NCI-H187 treated with DMSO at 0.1 percent for 48 hours (cell line): ENCODE measurements around the gene SMARCC1.

Experiments used
- DNase-seq: peaks from one replicate; lab custom pipeline; 2025; lab: John Stamatoyannopoulos, UW

Gene SMARCC1

DNA sequence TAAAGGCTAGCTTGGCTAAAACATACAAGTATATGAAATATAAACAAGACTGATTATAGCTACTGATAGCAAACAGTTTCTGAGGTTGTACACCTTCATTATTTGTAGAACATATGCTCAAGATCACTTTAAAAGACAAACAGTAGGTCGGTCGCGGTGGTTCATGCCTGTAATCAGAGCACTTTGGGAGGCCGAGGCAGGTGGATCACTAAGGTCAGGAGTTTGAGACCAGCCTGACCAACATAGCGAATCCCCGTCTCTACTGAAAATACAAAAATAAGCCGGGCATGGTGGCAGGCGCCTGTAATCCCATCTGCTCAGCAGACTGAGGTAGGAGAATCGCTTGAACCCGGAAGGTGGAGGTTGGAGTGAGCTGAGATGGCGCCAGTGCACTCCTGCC is 80.3 kb downstream of the SMARCC1 start:
- no peak for DNase-seq

DNA sequence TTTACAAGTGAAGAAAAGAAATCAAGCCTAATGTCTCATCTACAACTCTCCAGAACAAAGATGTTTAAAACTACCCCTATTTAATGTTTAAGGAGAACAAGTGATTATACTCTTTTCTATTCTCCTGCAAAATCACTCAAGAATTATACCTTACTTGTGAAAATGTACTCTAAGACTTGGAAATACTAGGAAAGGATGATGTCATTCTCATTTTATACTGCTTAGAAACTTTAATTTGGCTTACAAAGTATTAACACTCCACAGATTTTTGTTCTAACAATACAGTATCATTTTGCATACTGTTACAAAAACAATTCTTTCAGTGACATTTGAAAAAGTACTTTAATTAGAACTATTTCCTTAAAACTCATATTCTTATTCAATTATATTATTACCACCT is 89.5 kb downstream of the SMARCC1 start:
- no peak for DNase-seq

DNA sequence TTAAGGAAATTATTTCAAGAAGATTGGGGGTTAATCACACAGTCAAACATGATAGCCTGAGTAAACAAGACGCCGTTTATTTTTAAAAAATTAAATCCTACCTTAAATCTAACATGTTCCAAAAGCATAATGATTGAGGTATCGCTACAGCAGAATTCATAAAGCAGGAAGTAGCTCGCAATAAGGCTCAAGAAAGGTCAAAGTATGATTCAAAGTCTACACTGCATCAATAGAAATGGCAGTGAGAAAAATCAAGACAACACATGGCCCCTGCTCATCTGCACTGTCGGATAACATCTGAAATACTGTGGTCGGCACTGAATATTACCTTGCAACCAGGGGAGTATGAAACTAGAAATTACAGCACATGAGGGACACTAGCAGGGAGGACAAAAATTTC is 93.2 kb downstream of the SMARCC1 start:
- no peak for DNase-seq

DNA sequence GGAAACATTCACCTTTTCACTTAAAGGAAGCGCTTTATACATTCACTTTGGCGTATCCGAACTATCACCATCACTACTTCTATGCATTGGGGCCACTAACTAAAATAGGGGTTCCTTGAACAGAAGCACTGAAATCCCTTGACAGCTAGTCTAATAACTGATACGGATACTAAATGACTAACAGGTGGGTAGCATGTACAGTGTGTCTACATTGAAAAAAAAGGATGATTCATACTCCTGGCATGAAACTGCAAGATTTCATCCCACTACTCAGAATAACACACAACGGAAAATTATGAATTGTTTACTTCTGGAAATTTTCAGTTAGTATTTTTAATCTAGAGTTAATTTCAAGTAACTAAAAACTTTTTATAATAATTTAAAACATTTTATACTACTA is 96.7 kb downstream of the SMARCC1 start:
- no peak for DNase-seq

DNA sequence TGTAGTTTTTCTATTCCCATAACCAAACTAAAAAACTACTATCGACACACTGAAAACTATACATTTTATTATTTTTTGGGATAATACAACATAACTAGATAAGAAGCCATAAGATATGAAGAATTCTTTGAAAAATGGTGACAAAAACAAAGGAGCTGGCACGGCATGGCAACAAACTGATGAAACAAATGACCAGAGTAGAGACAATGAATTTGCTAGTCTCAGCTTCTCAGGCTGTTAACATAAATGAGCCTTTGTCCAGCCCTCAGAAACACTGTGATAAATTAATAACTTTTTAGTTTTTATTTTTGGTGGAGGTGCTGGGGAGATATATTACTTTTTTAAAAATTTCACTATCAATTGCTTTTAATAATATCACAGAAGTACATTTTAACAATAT is 100.7 kb downstream of the SMARCC1 start:
- no peak for DNase-seq

DNA sequence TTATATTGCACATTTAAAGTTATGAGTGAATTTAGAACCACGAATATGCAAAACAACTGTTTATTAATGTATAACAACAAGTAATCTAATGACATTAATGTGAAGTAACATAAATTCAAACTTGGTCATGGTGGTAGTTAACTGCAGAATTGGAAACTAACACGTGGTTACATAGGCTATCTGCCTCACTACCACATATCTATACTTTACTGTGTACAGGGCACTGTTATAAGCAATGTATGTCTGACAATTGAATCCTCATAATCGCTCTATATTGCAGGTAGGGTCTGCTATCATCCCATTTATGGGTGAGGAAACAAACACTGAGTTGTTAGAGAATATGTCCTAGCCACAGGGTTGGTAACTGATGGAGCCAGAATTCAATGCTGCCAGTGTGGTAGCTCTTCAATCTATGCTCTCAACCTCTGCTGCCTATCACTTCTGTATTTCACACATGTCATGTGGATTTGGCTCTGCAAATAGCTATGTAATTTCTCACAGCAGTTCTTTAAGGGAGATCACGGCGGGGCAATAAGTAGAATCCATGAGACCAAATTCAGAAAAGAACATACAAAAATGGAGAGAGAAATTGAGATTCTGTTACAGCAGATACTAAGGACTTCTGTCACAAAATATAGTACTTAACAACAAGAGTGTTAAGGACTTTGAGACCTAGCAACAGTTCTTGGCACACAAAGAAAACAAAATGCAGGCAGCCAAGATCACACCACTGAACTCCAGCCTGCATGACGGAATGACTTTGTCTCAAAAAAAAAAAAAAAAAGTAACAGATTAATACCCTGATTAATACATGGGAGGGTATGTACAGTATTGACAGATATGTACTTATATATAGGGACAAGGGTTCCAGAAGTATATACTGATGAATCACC is 103.0 kb downstream of the SMARCC1 start:
- DNase-seq: no peak

DNA sequence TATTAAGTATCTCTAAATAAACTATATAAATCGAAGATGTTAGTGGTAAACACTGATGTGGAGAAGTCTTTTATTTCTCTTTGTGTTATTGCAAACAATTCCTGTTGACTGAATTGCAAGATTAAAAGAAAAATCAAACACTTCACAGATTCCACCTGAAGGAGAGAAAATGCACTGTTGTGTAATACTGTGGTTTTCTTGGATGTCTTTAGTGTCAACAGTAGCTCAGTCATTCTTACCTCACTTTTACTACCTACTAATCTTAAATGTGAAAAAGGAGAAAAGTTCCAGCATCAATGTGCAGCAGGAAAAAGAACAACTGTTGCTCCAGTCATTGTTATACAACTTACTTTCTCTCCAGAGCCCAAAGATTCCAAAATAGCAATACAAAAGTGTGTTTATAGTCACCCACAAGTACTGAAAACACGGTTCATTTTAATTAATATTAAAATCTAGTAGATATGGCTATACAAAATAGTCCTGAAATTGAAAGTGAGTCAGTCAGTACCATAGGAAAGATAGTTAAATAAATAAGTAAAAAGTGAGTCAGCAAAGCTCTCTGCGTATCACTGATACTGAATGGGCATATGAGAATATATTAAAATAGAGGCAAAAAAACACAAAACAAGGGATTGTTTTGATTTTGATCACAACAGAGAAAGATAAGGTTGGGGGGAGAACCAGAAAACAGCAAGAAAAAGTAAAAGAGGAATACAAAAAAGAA is 112.5 kb downstream of the SMARCC1 start:
- DNase-seq: no peak

DNA sequence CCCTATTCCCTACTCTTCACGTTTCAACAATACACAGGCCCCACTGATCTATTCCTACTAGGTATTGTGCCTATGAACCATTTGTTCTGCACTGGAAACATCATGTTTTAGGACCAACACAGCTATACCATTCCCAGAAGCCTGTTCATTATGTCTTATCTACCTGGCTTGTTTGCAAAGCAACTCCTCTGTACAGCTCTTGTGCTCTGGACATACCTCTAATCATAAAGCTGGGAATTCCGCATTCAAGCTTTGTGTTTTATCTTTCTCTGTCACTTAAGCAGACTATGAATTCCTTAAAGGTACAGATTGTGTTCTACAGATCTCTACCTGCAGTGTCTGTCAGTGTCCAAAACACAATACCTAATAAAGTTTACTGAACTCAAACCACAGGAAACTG is 115.6 kb downstream of the SMARCC1 start:
- no peak for DNase-seq

DNA sequence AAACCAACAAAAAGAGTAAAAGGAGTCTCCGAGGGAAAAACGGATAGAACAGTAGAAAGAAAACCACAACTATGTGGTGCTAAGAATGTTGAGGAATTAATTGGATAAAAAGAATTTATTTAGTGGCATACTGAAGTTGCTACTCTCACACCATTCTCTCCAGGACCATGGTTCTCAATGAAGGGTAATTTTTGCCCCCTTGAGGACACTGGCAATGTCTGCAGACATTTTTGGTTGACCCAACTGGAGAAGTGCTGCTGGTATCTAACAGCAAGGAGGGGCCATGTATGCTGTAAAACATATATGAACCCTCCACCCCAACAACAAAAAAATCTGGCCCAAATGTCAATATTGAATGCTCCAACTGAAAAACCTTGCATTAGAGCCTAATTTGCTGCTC is 117.2 kb downstream of the SMARCC1 start:
- DNase-seq: no peak

DNA sequence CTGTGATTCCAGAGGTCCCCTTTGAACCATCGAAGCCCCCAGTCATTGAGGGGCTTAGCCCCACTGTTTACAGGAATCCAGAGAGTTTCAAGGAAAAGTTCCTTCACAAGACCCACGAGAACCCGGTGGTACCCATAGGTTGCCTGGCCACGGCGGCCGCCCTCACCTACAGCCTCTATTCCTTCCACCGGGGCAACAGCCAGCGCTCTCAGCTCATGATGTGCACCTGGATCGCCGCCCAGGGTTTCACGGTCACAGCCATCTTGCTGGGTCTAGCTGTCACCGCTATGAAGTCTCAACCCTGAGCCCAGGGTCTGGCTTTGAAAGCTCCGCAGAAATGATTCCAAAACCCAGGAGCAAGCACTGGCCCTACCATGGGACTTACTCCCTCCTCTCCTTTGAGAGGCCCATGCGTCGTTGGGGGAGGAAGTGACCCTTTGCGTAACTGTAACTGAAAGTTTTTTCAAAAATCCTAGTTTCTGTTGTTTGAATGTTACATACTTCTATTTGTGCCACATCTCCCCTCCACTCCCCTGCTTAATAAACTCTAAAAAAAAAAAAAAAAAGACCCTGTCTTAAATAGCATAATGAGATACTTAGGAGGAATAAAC is 118.0 kb downstream of the SMARCC1 start:
- DNase-seq: no peak

DNA sequence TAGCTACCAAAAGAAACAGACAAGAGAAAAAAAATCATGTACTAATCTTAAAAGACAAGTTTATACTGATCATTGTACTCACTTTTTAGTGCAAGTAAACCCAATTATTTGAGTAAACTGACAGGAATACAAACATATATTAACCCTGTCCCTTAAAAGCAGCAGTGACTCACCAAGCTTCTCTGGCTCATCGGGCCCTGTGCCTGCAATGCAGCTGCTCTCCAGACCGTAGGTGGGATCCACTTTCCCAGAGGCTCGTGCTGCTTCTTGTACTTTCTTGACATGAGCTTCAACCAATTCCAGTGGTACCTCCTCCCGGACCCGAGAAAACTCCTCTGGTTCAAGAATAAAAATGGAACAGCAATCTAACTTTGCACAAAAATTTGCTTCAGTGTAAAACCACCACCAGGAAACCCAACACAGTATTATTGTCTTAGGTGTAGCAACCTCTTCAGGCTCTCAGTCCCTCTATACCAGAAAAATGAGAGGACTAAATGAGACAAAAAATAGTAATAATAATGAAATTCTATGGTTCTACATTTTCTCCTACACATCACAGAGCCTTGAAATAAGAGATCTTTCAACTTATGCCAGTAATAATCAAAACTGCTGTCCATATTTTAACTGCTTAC is 120.5 kb downstream of the SMARCC1 start:
- no peak for DNase-seq

DNA sequence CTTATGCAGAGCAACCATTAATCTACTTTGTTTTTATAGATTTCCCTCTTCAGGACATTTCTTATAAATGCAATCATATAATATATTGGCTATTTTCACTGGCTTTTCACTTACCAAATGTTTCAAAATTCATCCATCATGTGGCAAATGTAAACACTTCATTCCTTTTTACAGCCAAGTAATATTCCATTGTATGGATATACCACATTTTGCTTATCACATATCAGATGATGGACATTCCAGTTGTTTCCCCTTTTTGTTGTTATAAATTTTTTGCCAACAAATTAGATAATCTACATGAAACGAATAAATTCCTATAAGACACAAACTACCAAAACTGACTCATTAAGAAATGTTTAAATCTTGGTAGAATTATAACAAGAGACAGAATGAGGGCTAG is 123.2 kb downstream of the SMARCC1 start:
- no peak for DNase-seq

DNA sequence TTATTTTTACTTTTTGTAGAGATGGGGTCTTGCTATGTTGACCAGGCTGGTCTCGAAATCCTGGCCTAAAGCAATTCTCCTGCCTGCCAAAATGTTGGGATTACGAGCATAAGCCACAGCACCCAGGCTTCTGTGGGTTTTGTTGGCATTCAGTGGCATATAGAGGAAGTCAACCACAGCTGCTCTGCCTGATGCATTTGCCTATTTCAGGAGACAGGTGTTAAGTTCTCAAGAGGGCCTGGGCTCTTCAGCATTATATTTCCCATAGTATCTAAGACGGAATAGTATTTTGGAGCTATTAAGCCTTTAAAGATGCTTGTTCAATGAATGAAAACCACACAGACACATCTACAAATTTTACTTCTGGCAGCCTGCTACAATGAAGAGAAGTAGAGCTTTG is 129.6 kb downstream of the SMARCC1 start:
- peak; percentile 33 for DNase-seq

DNA sequence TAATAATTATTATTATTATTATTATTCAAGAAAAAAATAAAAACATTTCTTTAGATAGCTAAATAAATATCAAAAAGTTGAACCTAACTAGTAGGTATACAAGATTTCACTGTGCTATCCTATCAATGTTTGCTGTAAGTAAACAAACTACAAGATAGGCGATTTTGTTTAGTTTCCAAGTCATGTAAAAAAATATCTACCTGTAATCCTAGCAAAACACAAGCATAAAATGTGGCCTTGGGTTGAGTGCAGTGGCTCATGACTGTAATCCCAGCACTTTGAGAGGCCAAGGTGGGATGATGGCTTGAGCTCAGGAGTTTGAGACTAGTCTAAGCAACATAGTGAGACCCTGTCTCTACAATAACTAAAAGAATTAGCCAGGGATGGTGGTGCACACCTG is 131.4 kb downstream of the SMARCC1 start:
- no peak for DNase-seq

DNA sequence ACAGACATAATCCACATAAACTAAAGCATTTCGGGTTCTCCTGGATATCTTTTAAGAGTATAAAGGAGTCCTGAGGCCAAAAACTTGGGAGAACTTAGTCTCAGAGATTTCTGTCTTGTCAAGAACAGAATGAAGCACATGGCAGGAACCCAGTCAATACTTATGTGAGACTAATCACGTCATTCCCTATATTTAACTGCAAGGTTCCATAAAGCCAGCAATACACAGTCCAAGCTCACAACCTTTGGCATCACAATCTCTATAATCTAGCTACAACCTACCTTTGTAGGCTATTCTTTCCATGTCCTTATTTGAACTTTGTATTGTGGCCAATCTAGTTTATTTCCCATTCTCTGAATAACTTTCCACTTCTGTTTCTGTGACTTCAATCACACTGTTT is 134.1 kb downstream of the SMARCC1 start:
- DNase-seq: no peak

DNA sequence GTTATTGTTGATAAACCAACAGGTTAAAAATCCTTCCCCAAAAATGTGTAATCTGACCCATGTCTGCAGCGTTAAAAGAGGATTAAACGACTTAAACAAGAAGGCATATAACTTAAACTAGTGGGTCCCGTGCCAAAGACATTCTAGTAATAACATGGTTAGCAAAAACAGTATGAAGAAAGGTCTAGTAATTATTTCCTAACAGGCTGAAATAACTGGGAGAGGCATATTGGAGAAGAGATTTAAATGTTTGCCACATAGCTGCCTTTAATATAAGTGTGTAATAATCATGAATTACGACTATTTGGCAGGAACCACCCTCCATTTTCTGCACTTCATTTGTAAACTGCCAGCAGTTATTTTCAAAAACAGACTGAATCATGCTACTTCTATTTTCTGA is 135.3 kb downstream of the SMARCC1 start:
- no peak for DNase-seq

DNA sequence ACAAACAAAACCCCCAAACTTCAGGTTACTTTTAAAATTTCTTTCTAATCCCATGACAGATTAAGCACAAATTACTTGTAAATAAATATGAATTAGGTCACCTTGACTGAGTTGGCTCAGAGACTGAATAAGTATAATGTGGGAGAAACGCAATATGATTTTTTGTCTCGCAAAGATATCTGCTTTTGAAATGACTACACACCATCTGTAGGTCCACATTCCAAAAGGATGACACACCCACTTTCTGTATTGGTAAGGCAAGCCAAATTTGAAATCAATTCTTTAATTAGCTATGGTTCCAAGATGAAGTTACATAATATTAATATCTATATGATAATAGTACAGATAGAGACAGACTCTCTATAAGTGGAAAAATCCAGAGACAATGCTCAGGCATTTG is 136.1 kb downstream of the SMARCC1 start:
- no peak for DNase-seq

DNA sequence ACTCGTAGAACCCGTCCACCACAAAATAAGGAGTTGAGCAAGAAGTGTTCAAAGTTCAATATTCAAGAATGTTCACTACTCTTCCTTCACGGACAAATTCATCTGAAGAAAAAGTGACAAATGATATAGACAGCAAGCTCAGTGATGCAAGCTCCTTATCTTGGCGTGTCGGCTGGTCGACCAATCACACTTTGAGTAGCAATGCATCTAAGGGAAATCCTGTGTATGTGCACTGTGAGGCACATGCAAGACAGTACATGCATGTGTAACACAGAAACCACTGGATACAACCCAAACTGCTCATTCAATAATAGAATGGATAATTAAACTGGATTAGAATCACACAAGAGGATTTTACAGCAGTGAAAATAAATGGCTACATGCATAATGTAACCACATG is 138.6 kb downstream of the SMARCC1 start:
- no peak for DNase-seq

DNA sequence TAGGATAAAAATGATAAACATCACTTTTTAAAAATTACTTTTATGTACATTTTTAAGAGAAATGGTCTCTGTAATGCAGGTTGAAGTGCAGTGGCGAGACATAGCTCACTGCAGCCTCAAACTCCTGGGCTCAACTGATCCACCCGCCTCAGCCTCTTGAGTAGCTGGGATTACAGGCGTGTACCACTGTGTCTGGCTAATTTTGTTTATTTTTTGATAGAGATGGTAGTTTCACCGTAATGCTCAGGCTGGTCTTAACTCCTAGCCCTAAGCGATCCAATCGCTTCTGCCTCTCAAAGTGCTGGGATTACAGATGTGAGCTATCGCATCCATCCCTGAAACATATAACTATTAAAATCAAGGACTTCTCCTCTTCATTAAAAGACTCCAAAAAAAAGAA is 140.0 kb downstream of the SMARCC1 start:
- DNase-seq: no peak

DNA sequence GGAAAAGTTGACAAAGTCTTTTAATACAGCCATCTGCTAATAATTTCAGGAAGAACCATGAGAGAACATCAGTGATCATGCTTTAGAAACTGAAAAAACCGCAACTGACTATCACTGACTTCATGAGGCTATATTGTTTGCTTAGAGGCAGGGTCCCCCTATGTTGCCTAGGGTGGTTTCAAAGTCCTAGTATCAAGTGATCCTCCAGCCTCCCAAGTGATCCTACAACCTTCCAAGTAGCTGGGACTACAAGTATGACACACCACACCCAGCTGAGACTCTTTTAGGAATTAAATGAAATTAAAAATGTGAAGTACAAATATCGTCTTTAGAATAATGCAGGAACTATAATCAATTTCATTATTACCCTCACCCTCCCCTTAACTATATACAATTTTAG is 144.8 kb downstream of the SMARCC1 start:
- DNase-seq: no peak

DNA sequence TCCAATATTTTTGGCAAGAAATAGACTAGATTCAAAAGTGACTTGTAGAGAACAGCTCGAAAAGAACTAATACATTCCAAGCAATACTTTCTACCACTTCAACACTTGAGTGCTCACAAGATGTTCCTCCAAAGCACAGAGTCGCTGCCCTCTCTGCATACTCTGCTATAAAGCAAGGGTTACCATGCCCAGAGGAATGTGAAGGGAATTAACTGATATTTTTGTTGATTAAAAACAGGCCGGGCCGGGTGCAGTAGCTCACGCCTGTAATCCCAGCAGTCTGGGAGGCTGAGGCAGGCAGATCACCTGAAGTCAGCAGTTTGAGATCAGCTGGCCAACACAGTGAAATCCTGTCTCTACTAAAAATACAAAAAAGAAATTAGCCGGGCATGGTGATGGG is 145.5 kb downstream of the SMARCC1 start:
- DNase-seq: no peak

DNA sequence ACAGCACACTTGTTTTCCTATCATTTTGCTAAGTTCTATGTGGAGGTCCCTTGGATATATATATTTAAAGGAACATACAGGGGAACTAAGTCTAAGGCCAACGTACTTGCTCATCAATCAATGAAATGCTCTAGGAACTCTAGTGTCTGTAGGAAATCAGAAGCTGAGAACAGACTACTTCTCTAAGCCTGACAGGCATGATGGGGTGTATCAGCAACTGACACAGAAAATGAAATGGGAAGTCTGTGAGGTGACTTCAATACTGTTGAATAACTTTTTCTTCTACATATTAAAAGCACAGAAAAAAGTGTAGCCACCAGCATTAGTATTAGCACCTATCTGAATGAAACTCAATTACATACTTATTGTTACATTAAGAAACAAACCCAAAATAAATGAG is 146.2 kb downstream of the SMARCC1 start:
- DNase-seq: no peak

DNA sequence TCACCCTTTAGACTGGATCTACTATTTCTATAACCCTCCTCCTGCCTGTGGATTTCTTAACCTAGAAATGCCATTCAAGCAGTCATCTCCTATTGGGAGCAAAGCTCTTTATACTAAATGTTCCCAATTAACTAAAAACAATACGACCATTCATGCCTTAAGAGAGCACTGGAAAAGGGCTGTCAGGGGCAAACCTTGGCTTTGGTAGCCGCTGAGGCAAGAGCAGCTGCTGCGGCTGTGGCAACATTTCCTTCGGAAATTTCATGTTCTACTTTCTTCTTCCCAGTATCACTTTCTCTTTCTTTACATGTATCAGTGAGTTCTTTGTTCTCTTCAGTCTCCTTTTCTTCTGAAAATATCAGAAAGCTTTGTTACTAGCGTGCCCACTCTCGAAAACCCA is 146.7 kb downstream of the SMARCC1 start:
- no peak for DNase-seq
